ENCODE measurements around the gene PAPSS2.

PAPSS2 gene

GRCh38 chr10:87765666-87766376 is 106.1 kb downstream of the PAPSS2 start:
- in situ Hi-C loops (cut with HindIII; ENCODE audit: low sequenced_read_pairs) = no loop called here
- H3K4me3 ChIP-seq (ENCODE audit: low read depth, low read length) = no peak overlapping the region
- TF ChIP-seq CTCF (IDR thresholded peaks at IDR 0.05; ENCODE audit: low read depth, low read length, missing control alignments) = no peak
- DNase-seq (ENCODE audit: low read depth) = no peak

GRCh38 chr10:87767253-87767652 is 107.6 kb downstream of the PAPSS2 start:
- no peak for TF ChIP-seq CTCF (IDR thresholded peaks at IDR 0.05; ENCODE audit: low read depth, low read length, missing control alignments)
- peak; percentile 35 for DNase-seq (ENCODE audit: low read depth)
- in situ Hi-C loops (cut with HindIII; ENCODE audit: low sequenced_read_pairs) = no loop called here
- no peak overlapping the region for H3K4me3 ChIP-seq (ENCODE audit: low read depth, low read length)

- H3K4me3 ChIP-seq (ENCODE audit: low read depth, low read length) = no peak overlapping the region
- in situ Hi-C loops (cut with HindIII; ENCODE audit: low sequenced_read_pairs) = no loop called here
- TF ChIP-seq CTCF (IDR thresholded peaks at IDR 0.05; ENCODE audit: low read depth, low read length, missing control alignments) = peak; percentile 24
- DNase-seq (ENCODE audit: low read depth) = no peak
Measured at GRCh38 chr10:87771871-87772500, 112.3 kb downstream of the PAPSS2 start.

GRCh38 chr10:87775766-87776165 is 116.1 kb downstream of the PAPSS2 start:
- in situ Hi-C loops (cut with HindIII; ENCODE audit: low sequenced_read_pairs) = no loop called here
- H3K4me3 ChIP-seq (ENCODE audit: low read depth, low read length) = no peak overlapping the region
- DNase-seq (ENCODE audit: low read depth) = no peak
- no peak for TF ChIP-seq CTCF (IDR thresholded peaks at IDR 0.05; ENCODE audit: low read depth, low read length, missing control alignments)

GRCh38 chr10:87776328-87776727 is 116.7 kb downstream of the PAPSS2 start:
- in situ Hi-C loops (cut with HindIII; ENCODE audit: low sequenced_read_pairs) = no loop called here
- H3K4me3 ChIP-seq (ENCODE audit: low read depth, low read length) = no peak overlapping the region
- TF ChIP-seq CTCF (IDR thresholded peaks at IDR 0.05; ENCODE audit: low read depth, low read length, missing control alignments) = no peak
- DNase-seq (ENCODE audit: low read depth) = no peak

GRCh38 chr10:87781545-87781944 is 121.9 kb downstream of the PAPSS2 start:
- in situ Hi-C loops (cut with HindIII; ENCODE audit: low sequenced_read_pairs) = no loop called here
- DNase-seq (ENCODE audit: low read depth) = no peak
- no peak overlapping the region for H3K4me3 ChIP-seq (ENCODE audit: low read depth, low read length)
- TF ChIP-seq CTCF (IDR thresholded peaks at IDR 0.05; ENCODE audit: low read depth, low read length, missing control alignments) = no peak
